HepG2 (cell line): ENCODE data around the gene DNPH1. TPM values are rescaled to one million over a fixed set of nuclear protein-coding genes. Genes with fewer than 3 reads are reported as not detected.

Experiments
- CHCHD3 ChIP-seq: sonication (generic); formaldehyde crosslinking; IDR thresholded peaks from 2 replicates; pipeline ENCODE4 v1.8.0; 2022; ENCODE audit warnings: mild to moderate bottlenecking, missing genetic modification reagents, moderate library complexity
- ISX ChIP-seq: sonication (generic); formaldehyde crosslinking; conservative IDR thresholded peaks from 2 replicates; pipeline ENCODE4 v1.5.0; 2020; ENCODE audit warnings: missing genetic modification reagents
- KDM3A ChIP-seq: IDR thresholded peaks from 2 replicates; pipeline ENCODE4 v1.6.1; 2018; ENCODE audit warnings: low read depth, missing compliant biosample characterization
- MTA3 ChIP-seq: sonication (generic); formaldehyde crosslinking; IDR thresholded peaks from 2 replicates; pipeline ENCODE4 v1.4.0; 2020; ENCODE audit warnings: missing genetic modification reagents
- MYC ChIP-seq: sonication (generic); formaldehyde crosslinking; IDR thresholded peaks from 2 replicates; pipeline ENCODE4 v1.9.0; 2021; ENCODE audit warnings: missing genetic modification reagents, borderline replicate concordance
- MYPOP ChIP-seq: sonication (generic); formaldehyde crosslinking; IDR thresholded peaks from 2 replicates; pipeline ENCODE4 v1.8.1; 2023; ENCODE audit warnings: mild to moderate bottlenecking, moderate library complexity, missing genetic modification reagents
- NBN ChIP-seq: fragments of 450-650 bp; conservative IDR thresholded peaks from 2 replicates; pipeline ENCODE4 v1.6.1; 2017
- RARA ChIP-seq: IDR thresholded peaks from 2 replicates; pipeline ENCODE4 v1.6.1; 2016; ENCODE audit warnings: missing genetic modification reagents, missing compliant biosample characterization
- SKI ChIP-seq: fragments of 450-650 bp; IDR thresholded peaks from one replicate; pipeline ENCODE4 v1.6.1; 2018; ENCODE audit warnings: mild to moderate bottlenecking; ENCODE audit not compliant: partially characterized antibody
- TSC22D2 ChIP-seq: sonication (generic); formaldehyde crosslinking; IDR thresholded peaks from 2 replicates; pipeline ENCODE4 v1.5.1; 2020; ENCODE audit warnings: missing genetic modification reagents, mild to moderate bottlenecking, borderline replicate concordance
- YY1 ChIP-seq: IDR thresholded peaks from 2 replicates; pipeline ENCODE4 v1.6.1; 2011; ENCODE audit warnings: low read length, low read depth, moderate library complexity, mild to moderate bottlenecking; ENCODE audit not compliant: insufficient read depth, insufficient replicate concordance
- ZNF124 ChIP-seq: sonication (generic); formaldehyde crosslinking; IDR thresholded peaks from 2 replicates; pipeline ENCODE4 v1.4.0; 2020; ENCODE audit warnings: missing genetic modification reagents
- ZNF253 ChIP-seq: sonication (generic); formaldehyde crosslinking; IDR thresholded peaks from 2 replicates; pipeline ENCODE4 v1.8.0; 2022; ENCODE audit warnings: mild to moderate bottlenecking, missing genetic modification reagents, borderline replicate concordance
- ZNF333 ChIP-seq: sonication (generic); formaldehyde crosslinking; IDR thresholded peaks from 2 replicates; pipeline ENCODE4 v1.4.0; 2020; ENCODE audit warnings: mild to moderate bottlenecking, missing genetic modification reagents, borderline replicate concordance
- ZNF362 ChIP-seq: sonication (generic); formaldehyde crosslinking; IDR thresholded peaks from 2 replicates; pipeline ENCODE4 v1.4.0; 2020; ENCODE audit warnings: missing genetic modification reagents, mild to moderate bottlenecking, borderline replicate concordance
- ZNF644 ChIP-seq: IDR thresholded peaks from 2 replicates; pipeline ENCODE4 v1.6.1; 2016; ENCODE audit warnings: low read depth
- polyA plus RNA-seq, 8 experiments: library from polyadenylated mRNA; depleted of rRNA in 3 of 8; stranded (reverse) in 7 of 8; unstranded in 1 of 8; fragments of >200 nt; fragmentation: Illumina TruSeq in 4 of 8; extraction: Trizol in 4 of 8; gene quantifications; 2 replicates each; pipeline versions ENCODE4 v1.2.1 to v1.2.3, GENCODE V29; 2011 to 2016; ENCODE audit warnings: low read depth in 4 of 8, missing spikeins in 1 of 8, mixed read lengths in 1 of 8; ENCODE audit not compliant: insufficient read depth in 1 of 8
- total RNA-seq, 5 experiments: library from RNA; depleted of rRNA; stranded (reverse); fragments of >200 nt; fragmentation: Illumina TruSeq; extraction: Trizol; gene quantifications; 2 replicates each; pipeline ENCODE4 v1.2.3, GENCODE V29; 2016; ENCODE audit warnings: low read depth in 1 of 5
- TF ChIP-seq, protein P1 (sequence below): sonication (generic); formaldehyde crosslinking; IDR thresholded peaks from 2 replicates; pipeline ENCODE4 v1.8.0; 2022; ENCODE audit warnings: mild to moderate bottlenecking, missing genetic modification reagents; ENCODE audit not compliant: insufficient replicate concordance
- TF ChIP-seq, protein P2 (sequence below): IDR thresholded peaks from 2 replicates; pipeline ENCODE4 v1.6.1; 2018; ENCODE audit warnings: missing genetic modification reagents, mild to moderate bottlenecking, missing compliant biosample characterization
- TF ChIP-seq, protein P3 (sequence below): IDR thresholded peaks from 2 replicates; pipeline ENCODE4 v1.6.1; 2016
- TF ChIP-seq, protein P4 (sequence below): sonication (generic); formaldehyde crosslinking; IDR thresholded peaks from 2 replicates; pipeline ENCODE4 v1.9.0; 2022; ENCODE audit warnings: missing genetic modification reagents, mild to moderate bottlenecking, borderline replicate concordance

DNPH1 gene
- total and polyA plus RNA-seq, 2 of the 13 experiments (the other 11 are each of a cell fraction or from before 2014, with no cell fraction given), result 56.5 to 75.1 TPM

- TF ChIP-seq NBN (no peak), KDM3A (CRISPR knock-in tag) (0 out of 2 replicates have a peak, but pooled peaks have one; percentile 56), ZNF124 (0 out of 2 replicates have a peak, but pooled peaks have one; percentile 27), SKI (peak; percentile 11), MYC (CRISPR knock-in tag) (peak; percentile 15; the same call in 1 of the 2 replicates), ISX (CRISPR knock-in tag) (no peak), ZNF362 (CRISPR knock-in tag) (no peak; the same call in 1 of the 2 replicates), ZNF253 (CRISPR knock-in tag) (no peak), TSC22D2 (CRISPR knock-in tag) (no peak), ZNF333 (CRISPR knock-in tag) (no peak), ZNF644 (CRISPR knock-in tag) (peak; percentile 92), YY1 (peak; percentile 64), MTA3 (CRISPR knock-in tag) (no peak), CHCHD3 (CRISPR knock-in tag) (no peak), MYPOP (0 out of 2 replicates have a peak, but pooled peaks have one; percentile 38), RARA (CRISPR knock-in tag) (peak; percentile 29; the same call in 1 of the 2 replicates)
- TF ChIP-seq, protein P1, sequence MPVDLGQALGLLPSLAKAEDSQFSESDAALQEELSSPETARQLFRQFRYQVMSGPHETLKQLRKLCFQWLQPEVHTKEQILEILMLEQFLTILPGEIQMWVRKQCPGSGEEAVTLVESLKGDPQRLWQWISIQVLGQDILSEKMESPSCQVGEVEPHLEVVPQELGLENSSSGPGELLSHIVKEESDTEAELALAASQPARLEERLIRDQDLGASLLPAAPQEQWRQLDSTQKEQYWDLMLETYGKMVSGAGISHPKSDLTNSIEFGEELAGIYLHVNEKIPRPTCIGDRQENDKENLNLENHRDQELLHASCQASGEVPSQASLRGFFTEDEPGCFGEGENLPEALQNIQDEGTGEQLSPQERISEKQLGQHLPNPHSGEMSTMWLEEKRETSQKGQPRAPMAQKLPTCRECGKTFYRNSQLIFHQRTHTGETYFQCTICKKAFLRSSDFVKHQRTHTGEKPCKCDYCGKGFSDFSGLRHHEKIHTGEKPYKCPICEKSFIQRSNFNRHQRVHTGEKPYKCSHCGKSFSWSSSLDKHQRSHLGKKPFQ (CRISPR knock-in tag), result no peak
- TF ChIP-seq, protein P2, sequence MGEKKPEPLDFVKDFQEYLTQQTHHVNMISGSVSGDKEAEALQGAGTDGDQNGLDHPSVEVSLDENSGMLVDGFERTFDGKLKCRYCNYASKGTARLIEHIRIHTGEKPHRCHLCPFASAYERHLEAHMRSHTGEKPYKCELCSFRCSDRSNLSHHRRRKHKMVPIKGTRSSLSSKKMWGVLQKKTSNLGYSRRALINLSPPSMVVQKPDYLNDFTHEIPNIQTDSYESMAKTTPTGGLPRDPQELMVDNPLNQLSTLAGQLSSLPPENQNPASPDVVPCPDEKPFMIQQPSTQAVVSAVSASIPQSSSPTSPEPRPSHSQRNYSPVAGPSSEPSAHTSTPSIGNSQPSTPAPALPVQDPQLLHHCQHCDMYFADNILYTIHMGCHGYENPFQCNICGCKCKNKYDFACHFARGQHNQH (CRISPR knock-in tag), result peak; percentile 57; the same call in 1 of the 2 replicates
- TF ChIP-seq, protein P3, sequence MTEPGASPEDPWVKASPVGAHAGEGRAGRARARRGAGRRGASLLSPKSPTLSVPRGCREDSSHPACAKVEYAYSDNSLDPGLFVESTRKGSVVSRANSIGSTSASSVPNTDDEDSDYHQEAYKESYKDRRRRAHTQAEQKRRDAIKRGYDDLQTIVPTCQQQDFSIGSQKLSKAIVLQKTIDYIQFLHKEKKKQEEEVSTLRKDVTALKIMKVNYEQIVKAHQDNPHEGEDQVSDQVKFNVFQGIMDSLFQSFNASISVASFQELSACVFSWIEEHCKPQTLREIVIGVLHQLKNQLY (CRISPR knock-in tag), result 0 out of 2 replicates have a peak, but pooled peaks have one; percentile 13
- TF ChIP-seq, protein P4, sequence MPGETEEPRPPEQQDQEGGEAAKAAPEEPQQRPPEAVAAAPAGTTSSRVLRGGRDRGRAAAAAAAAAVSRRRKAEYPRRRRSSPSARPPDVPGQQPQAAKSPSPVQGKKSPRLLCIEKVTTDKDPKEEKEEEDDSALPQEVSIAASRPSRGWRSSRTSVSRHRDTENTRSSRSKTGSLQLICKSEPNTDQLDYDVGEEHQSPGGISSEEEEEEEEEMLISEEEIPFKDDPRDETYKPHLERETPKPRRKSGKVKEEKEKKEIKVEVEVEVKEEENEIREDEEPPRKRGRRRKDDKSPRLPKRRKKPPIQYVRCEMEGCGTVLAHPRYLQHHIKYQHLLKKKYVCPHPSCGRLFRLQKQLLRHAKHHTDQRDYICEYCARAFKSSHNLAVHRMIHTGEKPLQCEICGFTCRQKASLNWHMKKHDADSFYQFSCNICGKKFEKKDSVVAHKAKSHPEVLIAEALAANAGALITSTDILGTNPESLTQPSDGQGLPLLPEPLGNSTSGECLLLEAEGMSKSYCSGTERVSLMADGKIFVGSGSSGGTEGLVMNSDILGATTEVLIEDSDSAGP (CRISPR knock-in tag), result 0 out of 2 replicates have a peak, but pooled peaks have one; percentile 24
Measured at GRCh38 chr6:43262000-43262779, 32.9 kb upstream of the DNPH1 start (continued).
